ENCODE data around the gene RCAN2.

Gene RCAN2

DNA sequence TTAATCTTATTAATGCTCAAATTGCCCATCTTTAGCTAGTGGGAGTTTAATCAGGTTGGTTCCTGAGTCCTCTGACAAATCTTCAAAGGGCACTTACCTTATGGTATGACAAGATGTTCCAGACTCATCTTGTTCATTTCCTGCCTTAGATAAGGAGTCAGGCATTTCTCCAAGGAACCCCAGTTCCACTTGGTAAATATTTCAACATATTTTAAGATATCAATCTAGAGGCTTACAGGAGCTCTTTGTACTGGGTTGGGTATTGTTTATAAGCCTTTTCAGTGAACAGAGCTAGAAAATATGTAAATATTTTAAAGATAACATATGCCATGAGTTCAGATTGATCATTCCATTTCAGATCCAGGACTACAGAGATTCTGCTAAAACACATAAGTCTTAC lies 159.8 kb downstream of the RCAN2 start:
- no peak for DNase-seq

DNA sequence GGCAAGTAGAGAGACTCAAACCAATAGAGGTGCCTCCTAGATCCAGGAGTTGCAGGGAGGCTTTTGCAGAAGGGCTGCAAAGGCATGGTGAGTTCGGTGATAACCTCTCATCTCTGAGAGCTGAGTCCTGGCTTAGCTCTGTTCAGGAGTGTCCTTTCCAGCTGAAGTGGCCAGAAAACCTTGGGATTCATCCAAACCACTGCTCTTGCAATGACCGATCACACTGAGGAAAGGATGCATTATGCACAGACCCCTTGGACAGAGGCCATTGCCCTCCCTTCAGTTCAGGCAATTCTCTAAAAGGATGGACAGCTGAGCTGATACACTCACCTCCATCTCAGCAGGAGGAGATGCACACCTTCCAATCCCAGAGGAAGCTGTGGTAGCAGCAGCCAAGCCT lies 161.7 kb downstream of the RCAN2 start:
- no peak for DNase-seq

DNA sequence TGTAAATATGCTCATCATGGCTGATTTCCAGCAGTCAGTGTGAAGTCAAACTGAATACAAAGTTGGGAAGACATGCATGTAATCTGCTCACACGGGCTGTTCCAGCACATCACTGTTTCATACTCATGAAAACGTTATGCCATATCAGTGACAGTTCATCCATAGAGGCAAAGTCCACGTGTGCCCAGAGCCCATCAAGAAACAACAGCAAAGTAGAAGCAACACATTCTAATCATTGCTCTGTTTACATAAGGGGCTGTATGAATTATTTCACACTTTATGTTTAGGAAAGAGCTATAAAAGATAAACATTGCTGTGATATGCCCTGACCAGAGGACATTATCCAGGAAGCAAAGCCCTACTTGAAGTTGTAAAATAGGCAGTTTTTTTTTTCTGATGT lies 163.5 kb downstream of the RCAN2 start:
- DNase-seq, result no peak

DNA sequence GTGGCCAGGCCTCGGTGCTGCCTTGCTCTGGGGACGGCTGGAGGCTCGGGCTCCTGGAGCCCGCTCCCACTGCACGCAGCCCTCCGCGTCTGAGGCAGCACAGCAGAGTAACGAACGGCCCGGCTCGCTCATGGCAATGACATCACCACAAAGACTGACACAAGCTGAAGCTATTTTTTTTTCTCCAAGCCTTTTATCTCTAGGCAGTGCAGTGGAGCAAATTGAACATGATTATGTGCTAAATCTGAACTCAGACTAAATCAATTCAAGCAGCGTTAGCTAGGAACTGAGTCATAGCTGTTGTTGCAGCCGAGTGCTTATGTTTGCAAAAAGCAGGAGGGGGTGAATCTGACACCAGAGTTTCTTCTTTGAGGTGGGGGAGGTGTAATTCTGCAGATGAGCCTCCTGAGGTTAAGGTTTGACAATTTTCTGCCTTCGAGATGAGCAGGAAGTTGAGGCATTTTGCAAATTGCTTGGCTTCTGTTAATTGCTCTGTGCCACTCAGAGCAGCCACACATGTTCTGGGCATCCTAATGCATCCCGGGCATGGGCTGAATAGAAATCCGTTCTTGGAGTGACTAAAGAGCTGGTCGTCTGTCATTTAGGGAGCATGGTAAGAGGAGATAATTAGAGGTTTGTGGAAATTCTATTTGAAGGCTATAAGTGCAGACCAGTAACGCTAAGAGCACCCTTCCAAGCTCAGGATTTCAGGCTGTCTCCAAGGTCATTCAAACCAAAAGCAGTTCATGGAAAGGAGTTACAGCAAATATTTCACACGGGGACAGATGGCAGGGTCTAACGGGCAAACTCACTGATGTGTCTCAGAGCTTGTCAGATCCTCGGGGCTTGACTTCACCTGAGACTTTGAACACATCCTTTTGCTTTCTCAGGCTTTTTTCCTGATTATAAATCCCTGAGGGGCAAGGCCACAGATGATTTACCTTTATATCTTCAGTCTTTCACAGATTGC lies 165.4 kb downstream of the RCAN2 start:
- no peak for DNase-seq

DNA sequence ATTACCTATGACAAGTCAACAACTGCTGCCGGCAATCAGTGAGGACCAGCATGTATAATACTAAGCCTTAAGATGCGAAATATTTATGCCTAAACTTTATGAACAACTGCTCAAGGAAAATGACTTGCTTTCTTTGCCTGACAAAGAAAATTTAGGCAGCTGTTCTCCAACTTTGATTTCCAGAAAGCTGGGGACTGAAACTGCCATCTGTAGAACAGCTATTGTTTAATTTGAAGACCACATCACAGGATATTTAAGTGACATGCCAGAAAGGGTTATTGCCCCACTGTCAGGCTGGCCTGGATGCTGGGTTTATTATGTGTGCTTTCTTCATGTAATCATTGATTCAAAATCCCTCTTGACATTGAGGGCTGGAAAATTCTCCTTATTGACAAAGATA lies 166.5 kb downstream of the RCAN2 start:
- DNase-seq, result no peak

DNA sequence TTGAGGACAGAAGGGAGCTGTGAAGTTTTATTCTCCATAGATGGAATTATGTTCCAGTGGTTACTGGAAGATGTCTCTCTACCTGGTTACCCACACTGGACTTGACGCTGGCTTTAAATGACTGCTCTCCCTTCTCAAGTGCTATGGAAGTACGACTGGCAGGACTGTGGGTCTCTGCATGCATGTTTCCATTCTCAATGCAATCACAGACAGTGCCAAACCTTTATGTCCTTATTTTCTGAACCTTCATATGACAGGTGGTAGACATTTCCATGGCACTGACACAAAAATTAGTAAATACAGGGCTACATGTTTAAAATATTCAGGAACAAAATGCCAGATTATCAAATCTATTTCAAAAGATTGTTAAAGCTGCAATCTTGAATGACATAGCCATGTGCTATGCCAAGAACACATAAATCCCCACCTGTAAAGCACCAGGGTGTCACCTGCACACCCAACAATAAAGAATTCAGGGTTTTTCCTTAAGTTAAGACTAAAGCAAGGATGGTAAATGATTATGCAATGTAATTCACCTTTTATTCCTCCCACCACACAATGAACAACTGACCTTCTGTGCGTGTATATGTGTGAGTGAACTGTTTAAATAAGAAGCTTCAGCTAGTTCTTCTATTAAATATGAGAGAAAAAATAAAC lies 167.2 kb downstream of the RCAN2 start:
- DNase-seq, result no peak

DNA sequence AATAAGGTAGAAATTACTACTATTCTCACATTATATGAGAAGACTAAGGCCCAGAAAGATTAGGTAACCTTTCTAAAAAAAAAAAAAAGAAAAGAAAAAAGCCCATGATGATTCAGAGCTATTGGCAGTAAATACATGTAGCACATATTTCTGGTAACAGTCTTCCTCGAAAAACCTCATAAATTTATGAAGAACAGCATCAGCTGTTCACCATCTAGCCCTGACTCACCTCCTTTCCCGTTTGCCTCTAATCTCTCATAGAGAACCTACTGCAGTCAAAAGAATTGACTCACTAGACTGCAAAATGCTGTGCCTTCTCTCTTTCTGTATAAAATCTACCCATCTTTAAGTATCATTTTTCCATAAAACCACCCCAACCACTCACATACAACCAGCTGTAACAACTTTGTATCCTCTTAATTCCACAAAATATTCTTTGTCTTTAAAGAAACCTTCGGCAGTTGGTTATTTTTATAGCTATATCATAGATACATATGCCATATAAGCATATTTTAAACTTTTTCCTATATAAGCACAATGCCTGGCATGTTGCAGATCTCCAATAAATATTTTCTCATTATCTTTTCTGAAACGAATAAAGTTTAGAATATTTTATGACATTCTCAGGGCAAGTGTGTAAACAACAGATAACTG lies 167.8 kb downstream of the RCAN2 start:
- no peak for DNase-seq

DNA sequence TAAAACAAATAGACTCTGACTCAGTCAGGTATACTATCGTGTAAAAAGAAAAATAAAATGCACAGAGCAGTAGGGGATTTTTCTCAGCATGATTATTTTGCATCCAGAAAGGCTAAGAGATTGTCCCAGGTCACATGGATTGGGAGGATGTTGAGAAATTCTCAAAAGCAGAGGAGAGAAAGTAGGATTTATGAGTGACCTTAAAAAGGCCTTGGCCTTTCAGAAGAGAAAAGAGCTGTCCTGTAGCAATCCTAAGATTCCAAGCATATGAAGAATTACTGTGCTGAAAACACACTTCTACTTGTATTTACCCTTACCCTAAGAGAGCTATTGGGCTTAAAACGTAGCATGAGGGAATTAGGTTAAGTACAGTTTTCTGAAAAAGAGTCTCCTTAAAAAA lies 170.7 kb downstream of the RCAN2 start:
- DNase-seq, result no peak

DNA sequence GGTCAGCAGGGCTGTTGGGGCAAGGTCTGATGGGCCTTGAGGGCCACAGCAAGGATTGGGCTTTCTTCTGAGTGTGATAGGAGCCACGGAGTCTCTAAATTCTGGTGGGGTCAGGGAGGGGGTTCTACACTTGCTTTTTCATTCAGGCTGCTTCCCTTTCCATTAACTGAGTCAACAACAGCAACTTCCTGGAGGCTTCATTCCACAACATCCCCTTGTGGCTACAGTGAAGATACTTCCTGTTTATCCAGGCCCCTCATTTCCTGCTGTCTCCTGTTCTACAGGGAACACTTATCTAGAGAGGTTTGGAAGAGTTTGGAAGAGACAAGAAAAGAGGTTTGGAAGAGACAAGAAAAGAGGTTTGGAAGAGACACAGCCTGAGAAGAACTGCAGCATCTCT lies 175.7 kb downstream of the RCAN2 start:
- DNase-seq, result no peak

DNA sequence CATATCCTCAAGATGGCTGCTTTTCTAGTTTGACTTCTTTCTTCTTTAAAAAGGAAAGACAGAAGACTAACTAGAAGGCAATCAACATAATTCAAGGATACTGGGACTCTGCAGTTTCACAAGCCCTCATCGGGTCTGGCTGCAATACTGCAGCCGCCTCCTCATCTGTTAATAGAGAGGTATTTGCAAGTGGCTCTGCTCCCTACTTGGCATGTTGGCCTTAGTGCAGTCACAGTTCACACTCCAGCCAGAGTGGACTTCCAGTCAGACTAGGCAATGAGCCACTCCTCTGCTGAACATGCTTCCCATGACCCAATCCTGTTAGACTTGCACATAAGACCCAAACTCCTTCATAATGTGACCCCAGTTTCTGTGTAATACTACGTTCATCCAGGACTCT lies 178.6 kb downstream of the RCAN2 start:
- no peak for DNase-seq

DNA sequence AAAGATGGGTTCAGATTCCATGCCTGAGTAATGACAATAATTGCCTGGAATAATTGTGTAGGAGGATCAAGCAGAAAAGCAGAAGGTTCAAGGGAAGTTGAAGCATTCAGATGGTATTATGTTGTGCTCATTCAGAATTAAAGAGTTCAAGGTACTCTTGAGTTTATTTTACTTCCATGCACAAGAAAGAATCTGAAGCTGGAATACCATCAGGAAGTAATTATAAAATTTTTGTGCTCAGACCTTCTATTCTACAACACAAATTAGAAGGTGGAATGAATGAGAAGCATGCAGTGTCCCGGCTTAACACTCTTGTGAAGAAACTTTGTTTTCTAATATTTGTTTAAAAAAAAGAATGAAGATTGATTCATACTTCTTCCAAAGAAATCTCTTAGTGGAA lies 181.1 kb downstream of the RCAN2 start:
- DNase-seq, result no peak

DNA sequence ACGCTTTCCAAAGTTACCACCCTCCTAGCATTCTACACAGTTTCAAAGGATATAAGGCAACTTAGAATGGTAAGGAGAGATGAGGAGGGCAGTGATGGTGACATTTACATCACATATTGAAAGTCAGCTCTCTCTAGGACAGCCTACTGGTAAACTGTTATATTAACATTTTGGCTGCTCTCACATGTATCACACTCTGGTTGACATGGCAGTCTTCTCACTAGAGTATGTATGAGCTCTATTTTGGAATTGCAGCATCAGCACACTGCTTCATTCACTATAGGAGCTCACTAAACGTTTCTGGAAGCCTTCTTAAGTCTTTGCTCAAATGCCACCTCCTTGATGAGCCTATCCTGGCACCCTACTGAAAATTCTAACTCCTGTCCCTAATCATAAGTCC lies 184.8 kb downstream of the RCAN2 start:
- DNase-seq, result no peak

DNA sequence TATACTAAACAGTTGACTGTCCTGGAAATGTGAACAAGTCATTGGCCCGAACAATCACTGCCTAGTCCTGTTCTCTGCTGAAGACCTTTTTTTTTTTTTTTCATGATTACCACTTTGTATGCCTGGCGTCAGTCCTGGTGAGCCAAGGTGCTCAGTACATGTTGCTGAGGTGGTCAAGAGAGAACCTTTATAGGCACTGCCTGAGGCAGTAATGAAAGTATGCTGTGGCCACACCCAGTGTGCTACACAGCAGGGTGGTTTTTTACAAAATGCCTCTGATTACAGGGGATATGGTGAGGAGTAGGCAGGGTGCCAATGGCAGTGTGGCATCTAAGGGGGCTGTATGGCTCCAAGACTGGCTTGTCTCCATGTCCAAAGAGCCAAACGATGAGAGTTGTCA lies 185.4 kb downstream of the RCAN2 start:
- no peak for DNase-seq

DNA sequence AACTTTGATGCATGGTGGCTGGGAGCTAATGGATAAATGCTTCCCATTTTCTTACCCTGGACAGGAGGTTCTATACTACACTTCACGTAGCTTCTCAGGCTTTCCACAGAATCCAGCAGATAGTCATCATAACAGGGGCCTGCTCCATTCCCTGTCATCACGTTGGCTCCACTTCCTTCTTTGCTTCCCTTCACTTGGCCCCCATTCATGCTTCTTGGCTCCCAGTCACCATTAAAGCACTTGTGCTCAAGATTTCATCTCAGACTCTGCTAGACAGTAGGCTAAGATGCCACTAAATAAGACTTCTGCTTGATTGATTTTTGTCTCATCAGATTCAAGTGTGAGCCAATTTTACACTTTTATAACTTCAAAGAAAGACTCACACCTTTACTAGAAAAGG lies 186.0 kb downstream of the RCAN2 start:
- DNase-seq, result no peak

DNA sequence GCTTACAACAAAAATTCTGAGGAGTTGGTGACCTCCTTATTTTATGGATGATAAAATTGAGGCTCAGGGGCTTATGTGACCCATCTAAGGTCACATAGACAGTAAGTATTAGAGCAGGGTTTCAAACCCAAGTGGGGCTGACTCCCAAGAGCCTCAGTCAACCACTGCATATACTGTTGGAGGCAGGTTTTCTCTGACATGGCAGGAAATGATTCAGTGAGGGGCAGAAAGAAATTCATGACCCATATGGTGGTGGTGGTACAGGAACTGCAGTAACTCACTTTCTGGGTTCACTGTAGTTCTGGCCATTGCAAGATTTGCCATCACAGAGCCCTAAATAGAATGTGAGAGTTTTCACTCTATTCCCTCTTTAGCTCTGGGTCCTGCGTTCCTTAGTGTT lies 188.4 kb downstream of the RCAN2 start:
- DNase-seq, result no peak

DNA sequence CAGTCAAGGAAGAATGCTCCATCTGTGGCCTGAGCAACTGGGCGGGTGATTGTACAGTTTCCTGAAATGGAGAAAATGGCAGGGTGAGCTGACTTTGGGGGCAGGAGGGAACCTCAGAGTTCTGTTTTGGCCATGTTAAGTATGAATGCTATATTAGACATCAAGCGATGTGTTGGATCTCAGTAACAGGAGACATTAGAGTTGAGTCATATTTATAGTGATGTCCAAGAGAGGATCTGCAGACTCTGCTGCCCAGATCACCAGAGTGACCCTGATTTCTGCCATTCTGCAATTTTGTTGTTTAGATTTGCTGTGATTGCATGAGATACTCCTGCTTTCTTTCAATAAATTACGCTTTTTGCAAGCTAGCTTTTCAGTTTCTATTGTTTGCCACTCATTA lies 189.1 kb downstream of the RCAN2 start:
- DNase-seq, result no peak

DNA sequence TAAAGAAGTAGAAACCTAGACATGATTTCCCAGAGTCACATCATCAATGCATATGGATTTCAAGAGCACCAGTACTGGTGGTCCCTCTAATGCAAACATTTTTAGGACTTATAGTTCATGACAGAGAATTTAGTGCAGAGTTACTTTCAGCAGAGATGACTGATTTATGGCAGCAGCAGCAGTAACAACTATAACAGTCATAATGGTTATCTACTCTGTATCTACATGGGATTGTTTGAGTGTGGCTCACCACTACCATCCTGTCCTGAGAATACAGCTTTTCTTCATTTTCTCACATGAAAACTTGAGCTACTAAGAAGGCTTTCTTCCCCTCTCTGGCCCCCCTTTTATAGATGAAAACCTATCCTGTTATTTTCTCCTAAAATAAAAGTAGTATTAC lies 192.0 kb downstream of the RCAN2 start:
- no peak for DNase-seq

DNA sequence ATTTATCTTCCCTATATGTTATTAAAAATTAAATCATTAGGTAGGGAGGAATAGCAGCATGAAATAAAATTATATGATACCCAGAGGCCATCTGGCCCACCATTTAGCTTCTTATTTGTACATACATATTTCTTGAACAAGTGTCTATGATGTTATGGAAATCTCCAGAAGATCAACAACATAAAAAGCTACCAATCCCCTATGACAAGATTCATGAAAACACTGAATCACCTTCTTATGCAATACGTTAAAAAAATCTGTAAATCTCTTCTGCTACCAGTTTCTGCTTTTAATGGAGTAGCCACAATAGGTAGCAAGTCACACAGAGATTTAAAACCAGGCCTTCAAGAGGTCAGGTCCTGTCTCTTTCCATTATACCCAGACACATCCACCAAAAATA lies 194.7 kb downstream of the RCAN2 start:
- no peak for DNase-seq

DNA sequence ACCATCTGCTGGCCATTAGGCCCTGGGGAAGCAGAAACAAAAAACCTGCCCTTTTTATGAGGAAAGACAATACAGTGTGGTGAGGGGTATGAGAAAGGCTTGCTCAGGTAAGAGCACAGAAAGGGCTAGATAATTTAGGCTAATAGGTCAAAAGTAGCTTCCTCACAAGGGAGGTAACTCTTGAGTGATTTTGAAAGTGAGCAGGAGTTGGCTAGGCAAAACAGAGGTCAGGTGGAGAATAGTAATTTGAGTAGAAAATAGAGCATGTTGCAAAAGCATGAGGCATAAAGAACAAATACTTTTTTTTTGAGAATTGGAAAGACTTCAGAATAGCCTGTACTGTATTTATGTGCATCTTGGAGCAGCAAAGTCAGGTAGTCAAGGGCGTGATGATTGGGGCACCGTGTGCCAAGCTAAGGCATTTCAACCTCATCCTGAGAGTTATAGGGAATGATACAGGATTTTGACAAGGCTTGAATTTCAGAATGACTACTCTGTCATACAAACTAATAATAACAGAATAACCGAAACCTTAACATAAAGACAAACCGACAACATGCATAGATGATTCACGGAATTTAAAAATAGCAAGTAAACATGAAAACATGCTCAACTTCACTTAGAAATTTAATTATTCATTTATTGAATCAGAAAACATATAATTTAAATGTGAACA lies 197.5 kb downstream of the RCAN2 start:
- no peak for DNase-seq

DNA sequence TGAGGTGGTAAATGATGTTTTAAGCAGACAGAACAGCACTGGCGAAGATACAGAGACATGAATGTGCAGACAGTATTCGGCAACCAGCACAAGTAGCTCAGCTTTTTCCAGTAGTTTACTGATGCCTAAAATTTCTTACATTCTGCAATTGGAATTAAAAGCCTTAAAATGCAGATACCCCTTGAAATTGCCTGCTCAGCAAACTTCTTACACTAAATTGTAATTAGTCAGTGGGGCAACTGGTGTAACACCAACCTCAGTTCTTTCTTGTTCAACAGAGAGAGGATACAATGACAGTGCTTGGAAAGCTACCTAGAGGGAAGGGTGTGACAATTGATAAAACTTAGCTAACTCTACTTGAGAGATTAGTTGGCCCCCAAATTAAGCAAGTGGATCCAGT lies 199.4 kb downstream of the RCAN2 start:
- DNase-seq, result no peak

DNA sequence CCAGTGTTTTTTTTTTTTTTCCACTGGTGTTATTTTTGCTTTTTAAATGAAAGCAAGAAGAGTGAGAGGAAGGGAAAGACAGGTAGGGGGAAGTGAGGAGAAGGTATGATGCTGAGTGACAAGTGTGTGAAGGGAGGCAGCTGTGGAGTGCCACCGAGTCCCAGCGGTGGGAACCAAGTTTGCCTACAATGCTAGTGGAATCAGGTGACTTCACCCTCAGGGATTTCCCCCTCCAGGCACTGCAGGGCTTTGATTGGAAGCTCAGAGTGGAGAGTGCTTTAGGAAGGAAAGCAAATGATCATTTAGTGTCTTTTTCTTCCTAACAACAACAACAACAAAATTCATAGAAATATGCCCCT lies 200.0 kb downstream of the RCAN2 start:
- no peak for DNase-seq

DNA sequence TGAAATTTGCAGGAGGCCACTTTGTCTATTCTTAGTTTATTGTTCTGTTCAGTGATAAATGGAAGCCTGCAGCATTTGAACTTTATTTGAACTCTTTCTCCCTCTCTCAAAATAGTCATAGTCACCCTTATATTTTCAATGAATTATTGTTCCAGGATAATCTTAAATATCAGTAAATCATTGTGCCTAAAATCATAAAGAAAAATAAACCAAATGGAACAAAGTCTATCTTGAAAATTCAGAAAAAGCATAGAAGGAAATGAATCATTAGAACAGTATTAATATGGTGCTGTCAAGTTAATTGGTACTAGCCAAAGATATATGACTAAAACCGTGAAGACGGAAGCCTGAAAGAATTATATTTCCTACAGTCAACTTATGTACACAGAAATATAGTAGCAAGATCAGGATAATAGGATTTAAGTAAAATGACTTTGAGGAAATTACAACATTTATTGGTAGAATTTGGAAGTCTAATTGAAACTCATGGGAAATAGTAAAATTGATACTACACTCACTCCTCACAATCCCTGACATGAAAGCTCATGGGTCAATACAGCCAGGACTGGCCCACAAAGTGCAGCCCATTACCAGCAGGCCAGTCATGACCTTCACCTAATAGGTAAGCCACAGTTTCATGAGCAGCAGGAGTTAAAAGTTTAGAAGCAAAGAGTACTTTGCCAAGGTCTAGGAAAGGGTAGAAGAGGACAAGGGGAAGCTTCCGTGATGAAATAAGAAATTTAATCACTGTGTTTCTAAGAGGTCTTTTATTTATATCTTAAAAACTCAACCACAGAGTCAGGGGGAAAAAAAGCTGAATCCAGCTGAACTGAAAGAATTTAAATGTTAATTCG lies 200.6 kb downstream of the RCAN2 start:
- DNase-seq, result no peak

All from inflammatory macrophage (primary cell).